Transverse colon (tissue), 4 donors: ENCODE results near the gene SULT1C3.

Source experiments
- CTCF ChIP-seq, 5 experiments: fragments of 200-600 bp in 3 of 5; fragments of 450-650 bp in 2 of 5; sonication (generic) in 3 of 5; IDR thresholded peaks; 1 replicate in 2 of 5; 2 replicates in 3 of 5; pipeline ENCODE4 v1.5.1; 2016 to 2017; ENCODE audit warnings: antibody characterized with exemption in 5 of 5, inconsistent platforms in 3 of 5, mild to moderate bottlenecking in 2 of 5, moderate library complexity in 1 of 5
- EP300 ChIP-seq: sonication (generic); formaldehyde crosslinking; IDR thresholded peaks from one replicate; pipeline ENCODE4 v1.6.1; 2017; ENCODE audit warnings: antibody characterized with exemption, low read depth
- POLR2AphosphoS5 ChIP-seq, 3 donors: sonication (generic); formaldehyde crosslinking; IDR thresholded peaks; one replicate each; pipeline ENCODE4 v1.6.1; 2016; ENCODE audit warnings: antibody characterized with exemption in 3 of 3

- TF ChIP-seq CTCF (IDR thresholded peaks at IDR 0.05) (no peak), POLR2AphosphoS5 (IDR thresholded peaks at IDR 0.05) (no peak), EP300 (no peak)
Measured at GRCh38 chr2:108239786-108240185, at the start of gene SULT1C3.
